Retinal pigment epithelial cell (primary cell): ENCODE data around the gene RPTOR.
A peak's percentile ranks its signal among the peaks of the same experiment; 100 is the strongest.

Source experiments
- DNase-seq: peaks from one replicate; pipeline ENCODE4 v3.0.0-alpha.2; 2010; ENCODE audit warnings: low read depth
- H3K4me3 ChIP-seq: 2 replicates; pipeline ENCODE4 v1.5.1; 2011; ENCODE audit warnings: mild to moderate bottlenecking, low read length, control low read depth, moderate library complexity
- TF ChIP-seq, protein P1 (sequence below): conservative IDR thresholded peaks from 2 replicates; pipeline ENCODE4 v1.5.1; 2011; ENCODE audit warnings: low read depth, low read length, control low read depth, inconsistent platforms

The RPTOR gene

DNA sequence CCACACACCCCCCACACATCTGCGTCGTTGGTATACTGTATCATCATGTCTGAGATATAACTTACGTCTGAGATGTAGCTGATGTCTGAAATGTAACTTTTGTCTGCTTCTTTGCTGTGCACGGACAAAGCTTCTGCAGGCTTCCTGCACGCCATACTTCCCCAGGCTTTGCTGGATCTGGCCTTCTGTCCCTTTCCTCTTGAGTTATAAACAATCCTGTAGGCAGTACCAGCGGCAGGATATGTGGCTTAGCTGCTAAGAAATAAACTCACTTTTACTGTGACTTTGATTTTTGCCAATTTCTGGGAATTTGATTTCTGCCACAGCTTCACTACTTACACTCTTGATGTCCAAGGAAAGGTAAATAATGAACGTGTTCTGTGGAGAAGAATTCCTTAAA is 184.4 kb downstream of the RPTOR start:
- no peak overlapping the region for H3K4me3 ChIP-seq
- TF ChIP-seq, protein P1, sequence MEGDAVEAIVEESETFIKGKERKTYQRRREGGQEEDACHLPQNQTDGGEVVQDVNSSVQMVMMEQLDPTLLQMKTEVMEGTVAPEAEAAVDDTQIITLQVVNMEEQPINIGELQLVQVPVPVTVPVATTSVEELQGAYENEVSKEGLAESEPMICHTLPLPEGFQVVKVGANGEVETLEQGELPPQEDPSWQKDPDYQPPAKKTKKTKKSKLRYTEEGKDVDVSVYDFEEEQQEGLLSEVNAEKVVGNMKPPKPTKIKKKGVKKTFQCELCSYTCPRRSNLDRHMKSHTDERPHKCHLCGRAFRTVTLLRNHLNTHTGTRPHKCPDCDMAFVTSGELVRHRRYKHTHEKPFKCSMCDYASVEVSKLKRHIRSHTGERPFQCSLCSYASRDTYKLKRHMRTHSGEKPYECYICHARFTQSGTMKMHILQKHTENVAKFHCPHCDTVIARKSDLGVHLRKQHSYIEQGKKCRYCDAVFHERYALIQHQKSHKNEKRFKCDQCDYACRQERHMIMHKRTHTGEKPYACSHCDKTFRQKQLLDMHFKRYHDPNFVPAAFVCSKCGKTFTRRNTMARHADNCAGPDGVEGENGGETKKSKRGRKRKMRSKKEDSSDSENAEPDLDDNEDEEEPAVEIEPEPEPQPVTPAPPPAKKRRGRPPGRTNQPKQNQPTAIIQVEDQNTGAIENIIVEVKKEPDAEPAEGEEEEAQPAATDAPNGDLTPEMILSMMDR = no peak
- no peak for DNase-seq

DNA sequence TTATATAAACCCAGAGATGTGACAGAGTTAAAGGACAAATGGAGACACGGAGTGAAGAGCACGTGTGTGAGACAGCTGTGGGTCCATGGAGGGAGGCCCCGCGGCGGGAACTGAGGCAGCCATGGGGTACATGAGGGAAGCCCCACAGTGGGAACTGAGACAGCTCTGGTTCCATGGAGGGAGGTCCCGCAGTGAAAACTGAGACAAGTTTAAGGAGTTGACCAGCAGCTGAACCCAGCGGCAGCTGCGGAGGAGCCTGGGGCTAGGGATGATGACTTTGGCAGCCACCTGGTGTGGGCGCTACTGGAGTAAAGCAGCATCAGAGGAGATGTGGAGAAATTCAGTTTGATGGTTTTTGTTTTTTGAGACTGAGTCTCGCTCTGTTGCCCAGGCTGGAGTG is 185.1 kb downstream of the RPTOR start:
- no peak overlapping the region for H3K4me3 ChIP-seq
- TF ChIP-seq, protein P1 = no peak
- DNase-seq = no peak

GRCh38 chr17:80730739-80731138 is 186.1 kb downstream of the RPTOR start:
- no peak overlapping the region for H3K4me3 ChIP-seq
- DNase-seq = no peak
- TF ChIP-seq, protein P1 = no peak

- no peak overlapping the region for H3K4me3 ChIP-seq
- TF ChIP-seq, protein P1 = no peak
- DNase-seq = no peak
Observed at GRCh38 chr17:80731323-80731722, 186.7 kb downstream of the RPTOR start.

- no peak overlapping the region for H3K4me3 ChIP-seq
- peak; percentile 65 for DNase-seq
- TF ChIP-seq, protein P1 = no peak
Observed at GRCh38 chr17:80732268-80732667, 187.6 kb downstream of the RPTOR start.

DNA sequence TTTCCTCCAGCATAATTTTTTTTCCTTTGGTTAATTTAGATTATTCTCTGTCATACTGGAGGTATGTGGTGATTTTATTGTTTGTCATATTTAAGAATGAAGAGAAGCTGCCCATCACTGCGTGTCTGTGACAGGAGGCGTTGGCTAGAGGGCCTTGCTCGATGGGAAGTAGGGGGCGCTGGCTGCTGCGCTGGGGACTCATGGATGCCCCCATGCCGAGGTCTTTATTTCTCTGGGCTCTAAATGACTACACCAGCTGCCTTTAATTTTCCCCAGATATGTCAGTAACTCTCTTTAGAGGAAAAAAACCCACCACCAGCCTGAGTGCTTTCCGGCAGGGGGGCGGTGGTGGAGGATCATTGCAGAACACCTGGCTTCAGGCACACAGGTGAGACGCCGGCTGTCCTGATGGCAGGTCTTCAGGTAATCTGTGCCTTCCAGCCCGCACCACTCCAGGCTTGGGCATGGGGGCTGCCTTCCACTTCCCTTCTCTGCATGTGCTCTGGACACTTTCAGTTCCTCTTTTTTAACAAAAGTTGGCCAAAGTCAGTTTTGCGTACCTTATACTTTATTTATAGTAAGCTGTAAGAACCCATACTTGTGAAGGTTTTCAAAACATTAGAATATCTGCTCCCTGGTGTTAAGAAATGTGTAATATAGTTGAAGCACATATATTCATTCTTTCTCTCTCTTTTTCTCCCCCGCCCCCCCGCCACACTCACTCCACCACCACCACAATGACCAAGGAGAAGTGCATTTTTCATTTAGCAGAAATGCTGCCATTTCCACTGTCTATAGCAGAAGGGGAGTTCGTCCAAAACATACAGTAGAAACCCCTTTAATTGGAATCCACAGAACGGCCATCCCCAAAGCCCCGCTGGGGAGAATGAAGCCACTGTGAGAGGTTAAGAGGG is 192.7 kb downstream of the RPTOR start:
- TF ChIP-seq, protein P1 = no peak
- H3K4me3 ChIP-seq = no peak overlapping the region
- DNase-seq = no peak

DNA sequence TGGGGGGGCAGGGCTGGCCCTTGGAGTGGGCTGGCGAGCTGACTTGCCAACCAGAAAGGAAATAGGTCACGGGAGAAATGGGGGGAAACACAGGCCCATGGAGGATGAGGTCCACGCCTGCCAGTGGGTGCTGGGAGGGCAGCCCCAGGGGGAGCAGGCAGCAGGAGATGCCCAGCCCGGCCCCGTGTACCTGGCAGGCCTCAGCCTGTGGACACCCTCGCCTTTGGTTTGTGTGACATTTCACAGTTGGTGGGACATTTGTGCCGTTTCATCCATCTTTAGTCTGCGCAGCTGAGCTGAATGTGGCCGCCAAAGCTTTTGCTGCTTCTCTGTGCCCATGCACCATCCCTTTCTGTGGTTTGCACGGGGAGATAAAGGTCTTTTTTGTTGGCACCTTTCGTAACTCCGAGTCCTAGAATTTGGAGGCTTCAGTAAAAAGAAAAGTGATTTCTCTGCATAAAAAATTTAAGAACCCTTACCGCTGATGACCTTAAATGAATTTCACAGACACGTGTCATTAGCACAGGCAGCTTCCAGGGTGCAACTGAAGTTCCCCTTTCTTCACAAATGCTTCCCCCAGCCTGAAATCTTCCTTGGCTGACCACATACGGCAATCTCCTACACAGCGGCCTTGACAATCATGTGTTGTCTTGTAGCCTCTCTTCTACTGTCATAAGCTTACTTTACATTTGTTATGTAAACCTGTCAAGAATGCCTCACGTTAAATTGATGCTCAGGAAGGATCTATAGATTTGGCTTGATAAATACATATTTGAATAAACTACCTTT is 193.6 kb downstream of the RPTOR start:
- TF ChIP-seq, protein P1 = no peak
- DNase-seq = no peak
- H3K4me3 ChIP-seq = no peak overlapping the region
